Upper lobe of right lung (tissue), 1 donor: ENCODE results near the gene RNF187. TPM values are rescaled to one million over a fixed set of nuclear protein-coding genes. Genes with fewer than 3 reads are reported as not detected.

ENCODE experiments used
- ATAC-seq: fragments of 200-7000 bp; cut with Tn5 transposase; one replicate; pipeline ENCODE4 v1.9.1; 2020; ENCODE audit warnings: mild to moderate bottlenecking, moderate library complexity
- DNase-seq: peaks from one replicate; pipeline ENCODE4 v3.0.0-alpha.2; 2020
- H3K27ac ChIP-seq: fragments of 200-600 bp; one replicate; pipeline ENCODE4 v1.8.0; 2022
- H3K27me3 ChIP-seq: fragments of 200-600 bp; one replicate; pipeline ENCODE4 v1.8.0; 2022; ENCODE audit warnings: mild to moderate bottlenecking
- H3K36me3 ChIP-seq: fragments of 200-600 bp; one replicate; pipeline ENCODE4 v1.8.0; 2022
- H3K4me1 ChIP-seq: fragments of 200-600 bp; one replicate; pipeline ENCODE4 v1.8.0; 2022
- H3K4me3 ChIP-seq: fragments of 200-600 bp; one replicate; pipeline ENCODE4 v1.8.0; 2022; ENCODE audit warnings: mild to moderate bottlenecking
- H3K9me3 ChIP-seq: fragments of 200-600 bp; one replicate; pipeline ENCODE4 v1.8.0; 2022
- intact Hi-C: fragments of 100-400 bp; cut with DNase I; formaldehyde crosslinking; loops from one replicate; pipeline ENCODE4 v1.11.0; 2022
- total RNA-seq: library from RNA; stranded (reverse); fragmentation: NEBNext Ultra II Directional; extraction: Animal tissue kit (Norgen Biotek cat#: 25700); gene quantifications from one replicate; pipeline ENCODE4 v1.2.1, GENCODE V29; 2021
- TF ChIP-seq, protein P1 (sequence below): fragments of 200-600 bp; IDR thresholded peaks from one replicate; pipeline ENCODE4 v1.8.0; 2022; ENCODE audit warnings: antibody characterized with exemption
- donor health status: DM: no; HTN: yes; CAD: no; lungs with severe emphysema.

The RNF187 gene
- total RNA-seq, 1 donor from 2014 or later = 88.8 TPM

DNA sequence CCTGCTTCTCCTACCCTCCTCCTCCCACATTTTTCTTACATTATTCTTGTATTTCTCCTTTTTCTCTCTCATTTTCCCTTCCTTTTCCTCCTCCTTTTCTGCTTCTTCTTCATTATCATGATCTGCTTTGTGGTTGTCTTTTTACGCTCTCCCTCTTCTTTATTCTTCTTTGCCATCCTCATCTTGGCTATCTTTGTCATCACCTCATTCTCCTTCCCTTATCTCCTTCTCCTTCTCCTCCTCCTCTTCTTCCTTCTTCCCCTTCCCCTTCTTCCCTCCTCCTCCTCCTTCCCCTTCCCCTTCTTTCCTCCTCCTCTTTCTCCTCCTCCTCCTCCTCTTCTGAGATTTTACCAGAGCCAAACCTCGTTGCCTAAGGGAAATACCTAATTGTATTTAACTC lies 30.5 kb downstream of the RNF187 start:
- no peak overlapping the region for H3K27ac ChIP-seq
- no peak overlapping the region for H3K4me3 ChIP-seq
- H3K4me1 ChIP-seq = no peaks in the 10 kb centered on the region
- H3K36me3 ChIP-seq = no peaks in the 10 kb centered on the region
- no peaks in the 10 kb centered on the region for H3K9me3 ChIP-seq
- H3K27me3 ChIP-seq = no peaks in the 10 kb centered on the region
- no peak for DNase-seq
- TF ChIP-seq, protein P1, sequence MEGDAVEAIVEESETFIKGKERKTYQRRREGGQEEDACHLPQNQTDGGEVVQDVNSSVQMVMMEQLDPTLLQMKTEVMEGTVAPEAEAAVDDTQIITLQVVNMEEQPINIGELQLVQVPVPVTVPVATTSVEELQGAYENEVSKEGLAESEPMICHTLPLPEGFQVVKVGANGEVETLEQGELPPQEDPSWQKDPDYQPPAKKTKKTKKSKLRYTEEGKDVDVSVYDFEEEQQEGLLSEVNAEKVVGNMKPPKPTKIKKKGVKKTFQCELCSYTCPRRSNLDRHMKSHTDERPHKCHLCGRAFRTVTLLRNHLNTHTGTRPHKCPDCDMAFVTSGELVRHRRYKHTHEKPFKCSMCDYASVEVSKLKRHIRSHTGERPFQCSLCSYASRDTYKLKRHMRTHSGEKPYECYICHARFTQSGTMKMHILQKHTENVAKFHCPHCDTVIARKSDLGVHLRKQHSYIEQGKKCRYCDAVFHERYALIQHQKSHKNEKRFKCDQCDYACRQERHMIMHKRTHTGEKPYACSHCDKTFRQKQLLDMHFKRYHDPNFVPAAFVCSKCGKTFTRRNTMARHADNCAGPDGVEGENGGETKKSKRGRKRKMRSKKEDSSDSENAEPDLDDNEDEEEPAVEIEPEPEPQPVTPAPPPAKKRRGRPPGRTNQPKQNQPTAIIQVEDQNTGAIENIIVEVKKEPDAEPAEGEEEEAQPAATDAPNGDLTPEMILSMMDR = no peak
- intact Hi-C loops = no loop called here
- no peak for ATAC-seq

DNA sequence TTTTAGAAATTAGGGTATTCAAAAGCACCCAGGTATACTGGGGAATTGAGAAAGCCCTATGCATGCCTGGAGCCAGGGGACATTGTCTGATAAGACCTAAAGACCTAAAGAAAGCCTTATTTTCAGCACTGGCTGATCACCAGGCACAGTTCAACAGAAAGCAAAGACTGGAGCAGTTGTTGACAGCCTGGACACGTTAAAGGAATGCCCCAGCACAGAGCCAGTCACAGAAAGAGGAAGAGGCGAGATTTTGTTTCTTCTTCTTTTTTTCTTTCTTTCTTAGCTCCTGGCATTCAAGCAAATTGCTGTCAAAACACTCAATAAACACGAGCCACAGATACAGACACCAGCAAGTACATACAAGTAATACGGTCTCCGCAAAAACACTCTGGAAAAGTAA lies 40.4 kb downstream of the RNF187 start:
- H3K36me3 ChIP-seq = no peaks in the 10 kb centered on the region
- H3K4me1 ChIP-seq = no peaks in the 10 kb centered on the region
- TF ChIP-seq, protein P1 = no peak
- no peaks in the 10 kb centered on the region for H3K9me3 ChIP-seq
- H3K27me3 ChIP-seq = no peaks in the 10 kb centered on the region
- intact Hi-C loops = no loop called here
- no peak for ATAC-seq
- DNase-seq = no peak
- H3K27ac ChIP-seq = no peak overlapping the region
- H3K4me3 ChIP-seq = no peak overlapping the region

- Histone ChIP-seq H3K27ac (no peak overlapping the region), H3K4me3 (no peak overlapping the region), H3K27me3 (no peaks in the 10 kb centered on the region), H3K36me3 (no peaks in the 10 kb centered on the region), H3K4me1 (no peaks in the 10 kb centered on the region), H3K9me3 (no peaks in the 10 kb centered on the region)
- TF ChIP-seq, protein P1 = no peak
- intact Hi-C loops = no loop called here
- DNase-seq = peak; percentile 10
- ATAC-seq = no peak
Measured at GRCh38 chr1:228528612-228529011, 41.4 kb downstream of the RNF187 start.

GRCh38 chr1:228530086-228530758 lies 43.0 kb downstream of the RNF187 start:
- TF ChIP-seq, protein P1 = no peak
- Histone ChIP-seq H3K4me1 (no peaks in the 10 kb centered on the region), H3K4me3 (no peak overlapping the region), H3K27ac (no peak overlapping the region), H3K9me3 (no peaks in the 10 kb centered on the region), H3K36me3 (no peaks in the 10 kb centered on the region), H3K27me3 (no peaks in the 10 kb centered on the region)
- ATAC-seq (no peak), DNase-seq (peak; percentile 7)
- intact Hi-C loops = no loop called here

DNA sequence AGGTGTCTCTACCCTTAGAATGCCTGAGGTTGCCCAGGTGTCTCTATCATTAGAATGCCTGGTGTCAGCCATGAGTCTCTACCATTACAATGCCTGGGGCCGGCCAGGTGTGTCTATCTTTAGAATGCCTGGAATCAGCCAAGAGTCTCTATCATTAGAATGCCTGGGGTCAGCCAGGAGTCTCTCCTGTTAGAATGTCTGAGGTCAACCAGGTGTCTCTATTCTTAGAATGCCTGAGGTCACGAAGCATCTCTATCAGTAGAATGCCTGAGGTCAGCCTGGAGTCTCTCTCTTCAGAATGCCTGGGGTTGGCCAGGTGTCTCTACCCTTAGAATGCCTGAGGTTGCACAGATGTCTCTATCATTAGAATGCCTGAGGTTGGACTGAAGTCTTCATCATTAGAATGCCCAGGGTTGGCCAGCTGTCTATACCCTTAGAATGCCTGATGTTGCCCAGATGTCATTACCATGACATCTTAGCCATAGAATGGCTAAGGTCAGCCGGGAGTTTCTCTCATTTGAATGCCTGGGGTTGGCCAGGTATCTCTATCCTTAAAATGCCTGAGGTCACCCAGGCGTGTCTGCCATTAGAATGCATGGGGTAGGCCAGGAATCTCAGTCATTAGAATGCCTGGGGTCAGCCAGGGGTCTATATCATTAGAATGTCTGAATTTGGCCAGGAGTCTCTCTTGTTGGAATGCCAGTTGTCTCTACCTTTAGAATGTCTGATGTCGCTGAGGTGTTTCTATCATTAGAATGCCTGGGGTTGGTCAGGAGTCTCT lies 44.0 kb downstream of the RNF187 start:
- Histone ChIP-seq H3K4me1 (no peaks in the 10 kb centered on the region), H3K27ac (no peak overlapping the region), H3K4me3 (no peak overlapping the region), H3K27me3 (no peaks in the 10 kb centered on the region), H3K36me3 (no peaks in the 10 kb centered on the region), H3K9me3 (no peaks in the 10 kb centered on the region)
- TF ChIP-seq, protein P1 = no peak
- intact Hi-C loops = no loop called here
- DNase-seq (peak; percentile 36), ATAC-seq (no peak)
